Gastroesophageal sphincter (tissue), 3 donors: ENCODE results near the gene ALDH6A1.

Source experiments
- POLR2A ChIP-seq, 2 donors: fragments of 450-650 bp; IDR thresholded peaks; one replicate each; pipeline ENCODE4 v1.6.1; 2017; ENCODE audit warnings: antibody characterized with exemption in 2 of 2, mild to moderate bottlenecking in 2 of 2, moderate library complexity in 1 of 2
- POLR2AphosphoS5 ChIP-seq: sonication (generic); formaldehyde crosslinking; IDR thresholded peaks from one replicate; pipeline ENCODE4 v1.6.1; 2017; ENCODE audit warnings: antibody characterized with exemption
- TF ChIP-seq, protein P1 (sequence below), 4 experiments: fragments of 200-600 bp in 2 of 4; fragments of 450-650 bp in 2 of 4; sonication (generic) in 1 of 4; IDR thresholded peaks; one replicate each; pipeline ENCODE4 v1.5.1; 2017 to 2019; ENCODE audit warnings: antibody characterized with exemption in 4 of 4, mild to moderate bottlenecking in 2 of 4, moderate library complexity in 2 of 4

DNA sequence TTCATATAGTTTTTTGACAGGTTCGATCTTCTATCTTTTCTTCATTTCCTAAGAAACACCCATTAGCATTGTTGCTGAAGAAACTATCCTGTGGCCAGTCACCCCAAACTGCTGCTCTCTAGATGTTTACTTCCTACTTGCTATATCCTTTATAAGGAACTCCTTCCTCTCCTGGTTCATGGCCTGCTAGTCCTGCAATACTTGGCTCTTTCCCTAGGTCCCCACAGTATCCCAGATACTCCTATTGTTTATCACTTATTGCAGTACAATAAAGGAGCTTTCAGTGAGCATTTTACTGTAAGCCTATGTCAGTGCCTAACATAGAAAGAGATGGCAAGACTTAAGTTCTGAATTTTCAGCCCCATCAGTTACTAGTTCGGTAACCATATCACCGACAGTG, 2.8 kb downstream of the ALDH6A1 start:
- TF ChIP-seq, protein P1, sequence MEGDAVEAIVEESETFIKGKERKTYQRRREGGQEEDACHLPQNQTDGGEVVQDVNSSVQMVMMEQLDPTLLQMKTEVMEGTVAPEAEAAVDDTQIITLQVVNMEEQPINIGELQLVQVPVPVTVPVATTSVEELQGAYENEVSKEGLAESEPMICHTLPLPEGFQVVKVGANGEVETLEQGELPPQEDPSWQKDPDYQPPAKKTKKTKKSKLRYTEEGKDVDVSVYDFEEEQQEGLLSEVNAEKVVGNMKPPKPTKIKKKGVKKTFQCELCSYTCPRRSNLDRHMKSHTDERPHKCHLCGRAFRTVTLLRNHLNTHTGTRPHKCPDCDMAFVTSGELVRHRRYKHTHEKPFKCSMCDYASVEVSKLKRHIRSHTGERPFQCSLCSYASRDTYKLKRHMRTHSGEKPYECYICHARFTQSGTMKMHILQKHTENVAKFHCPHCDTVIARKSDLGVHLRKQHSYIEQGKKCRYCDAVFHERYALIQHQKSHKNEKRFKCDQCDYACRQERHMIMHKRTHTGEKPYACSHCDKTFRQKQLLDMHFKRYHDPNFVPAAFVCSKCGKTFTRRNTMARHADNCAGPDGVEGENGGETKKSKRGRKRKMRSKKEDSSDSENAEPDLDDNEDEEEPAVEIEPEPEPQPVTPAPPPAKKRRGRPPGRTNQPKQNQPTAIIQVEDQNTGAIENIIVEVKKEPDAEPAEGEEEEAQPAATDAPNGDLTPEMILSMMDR (IDR thresholded peaks at IDR 0.05) = no peak
- TF ChIP-seq POLR2A (IDR thresholded peaks at IDR 0.05) (no peak), POLR2AphosphoS5 (no peak)
